Vagina (tissue), 2 donors: Measurements from ENCODE around the gene SNAP47.

Experiments
- CTCF ChIP-seq, 3 experiments: fragments of 450-650 bp in 2 of 3; fragments of 200-600 bp in 1 of 3; sonication (generic) in 1 of 3; IDR thresholded peaks; one replicate each; pipeline ENCODE4 v1.5.1; 2017 to 2019; ENCODE audit warnings: antibody characterized with exemption in 3 of 3, mild to moderate bottlenecking in 2 of 3, moderate library complexity in 2 of 3
- POLR2A ChIP-seq, 2 donors: fragments of 450-650 bp; IDR thresholded peaks; one replicate each; pipeline ENCODE4 v1.6.1; 2017; ENCODE audit warnings: antibody characterized with exemption in 2 of 2, mild to moderate bottlenecking in 2 of 2, moderate library complexity in 2 of 2
- POLR2AphosphoS5 ChIP-seq, 2 donors: sonication (generic); formaldehyde crosslinking; IDR thresholded peaks; one replicate each; pipeline ENCODE4 v1.9.0; 2017; ENCODE audit warnings: antibody characterized with exemption in 2 of 2, mild to moderate bottlenecking in 2 of 2, low read depth in 1 of 2; ENCODE audit not compliant: insufficient read depth in 1 of 2

GRCh38 chr1:227785094-227785804, 50.0 kb downstream of the SNAP47 start:
- TF ChIP-seq CTCF (IDR thresholded peaks at IDR 0.05), result no peak
- no peak for TF ChIP-seq POLR2A (IDR thresholded peaks at IDR 0.05)
- no peak for TF ChIP-seq POLR2AphosphoS5 (IDR thresholded peaks at IDR 0.05; ENCODE audit: insufficient read depth in 1 of 2, low read depth in 1 of 2)
